ENCODE measurements around the gene CCR5.

The CCR5 gene

DNA sequence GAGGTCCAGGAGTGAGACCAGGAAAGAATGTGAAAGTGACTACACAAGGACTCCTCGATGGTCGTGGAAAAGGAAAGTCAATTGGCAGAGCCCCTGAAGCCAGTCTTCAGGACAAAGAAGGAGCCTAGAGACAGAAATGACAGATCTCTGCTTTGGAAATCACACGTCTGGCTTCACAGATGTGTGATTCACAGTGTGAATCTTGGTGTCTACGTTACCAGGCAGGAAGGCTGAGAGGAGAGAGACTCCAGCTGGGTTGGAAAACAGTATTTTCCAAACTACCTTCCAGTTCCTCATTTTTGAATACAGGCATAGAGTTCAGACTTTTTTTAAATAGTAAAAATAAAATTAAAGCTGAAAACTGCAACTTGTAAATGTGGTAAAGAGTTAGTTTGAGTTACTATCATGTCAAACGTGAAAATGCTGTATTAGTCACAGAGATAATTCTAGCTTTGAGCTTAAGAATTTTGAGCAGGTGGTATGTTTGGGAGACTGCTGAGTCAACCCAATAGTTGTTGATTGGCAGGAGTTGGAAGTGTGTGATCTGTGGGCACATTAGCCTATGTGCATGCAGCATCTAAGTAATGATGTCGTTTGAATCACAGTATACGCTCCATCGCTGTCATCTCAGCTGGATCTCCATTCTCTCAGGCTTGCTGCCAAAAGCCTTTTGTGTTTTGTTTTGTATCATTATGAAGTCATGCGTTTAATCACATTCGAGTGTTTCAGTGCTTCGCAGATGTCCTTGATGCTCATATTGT, 10.8 kb upstream of the CCR5 start:
- no peak for DNase-seq

DNA sequence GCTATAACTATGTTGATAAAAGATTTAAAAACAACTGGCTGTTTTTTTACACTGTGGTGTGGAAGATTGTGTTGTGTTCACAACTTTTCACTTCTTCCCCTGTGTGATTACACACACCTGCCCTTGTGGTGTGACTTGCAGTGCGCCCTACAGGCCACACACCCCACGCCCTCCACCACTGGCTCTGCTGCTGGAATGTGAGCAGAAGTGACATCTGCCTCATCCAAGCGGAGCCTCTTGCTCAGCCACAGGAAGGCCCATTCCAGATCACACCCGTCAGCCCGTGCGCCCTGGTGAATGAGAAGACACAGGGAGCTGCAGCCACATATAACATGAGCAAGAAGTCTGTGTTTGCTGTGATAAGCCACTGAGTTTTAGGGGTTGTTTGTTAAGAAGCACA, 9.8 kb upstream of the CCR5 start:
- DNase-seq = no peak

DNA sequence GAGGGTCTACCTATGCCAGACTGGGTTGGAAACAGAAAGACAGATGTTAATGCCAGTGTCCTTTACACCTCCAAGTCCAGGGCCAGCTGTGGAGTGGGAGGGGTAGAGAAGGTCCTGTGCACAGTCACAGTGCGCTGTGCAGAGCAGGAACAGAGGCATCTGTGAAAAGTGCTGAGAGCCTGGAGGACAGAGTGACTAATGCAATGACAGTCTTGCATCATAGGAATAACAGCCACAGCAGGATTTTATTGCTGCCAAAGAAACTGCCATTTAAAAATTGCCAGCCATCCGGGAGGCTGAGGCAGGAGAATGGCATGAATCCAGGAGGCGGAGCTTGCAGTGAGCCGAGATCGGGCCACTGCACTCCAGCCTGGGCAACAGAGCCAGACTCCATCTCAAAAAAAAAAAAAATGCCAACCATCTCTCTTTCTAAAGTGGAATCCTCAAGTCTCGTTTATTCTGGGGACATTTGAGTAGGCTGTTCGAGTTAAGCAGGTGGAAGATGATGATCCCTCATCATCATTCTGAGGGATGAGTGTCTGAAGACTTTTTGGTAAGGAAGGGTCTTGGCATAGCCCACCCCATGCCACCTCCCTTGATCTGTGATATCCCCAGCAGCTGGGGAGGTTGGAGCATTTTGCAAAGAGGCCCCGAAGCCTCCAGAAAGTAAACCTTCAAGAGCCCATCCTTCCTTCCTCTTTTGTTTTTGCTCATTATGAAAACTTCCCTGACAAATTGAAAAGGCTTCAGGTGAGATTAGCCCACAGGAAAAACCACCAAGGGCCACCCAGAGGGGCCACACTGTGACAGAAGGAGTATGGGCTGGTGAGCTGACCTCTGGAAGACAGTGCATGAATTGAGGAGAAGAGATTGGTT, 9.1 kb upstream of the CCR5 start:
- peak; percentile 96 to 97 for DNase-seq

DNA sequence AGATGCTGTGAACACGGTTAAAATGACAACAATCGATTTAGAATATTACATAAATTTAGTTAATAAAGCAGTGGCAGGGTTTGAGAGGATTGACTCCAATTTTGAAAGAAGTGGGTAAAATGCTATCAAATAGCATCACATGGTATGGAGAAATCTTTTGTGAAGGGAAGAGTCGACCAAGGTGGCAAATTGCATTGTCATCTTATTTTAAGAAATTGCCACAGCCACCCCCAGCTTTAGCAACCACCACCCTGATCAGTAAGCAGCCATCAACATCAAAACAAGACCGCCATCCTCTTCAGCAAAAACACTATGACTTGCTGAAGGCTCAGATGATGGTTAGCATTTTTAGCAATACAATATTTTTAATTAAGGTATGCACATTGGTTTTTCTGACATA, 5.7 kb upstream of the CCR5 start:
- DNase-seq = no peak

DNA sequence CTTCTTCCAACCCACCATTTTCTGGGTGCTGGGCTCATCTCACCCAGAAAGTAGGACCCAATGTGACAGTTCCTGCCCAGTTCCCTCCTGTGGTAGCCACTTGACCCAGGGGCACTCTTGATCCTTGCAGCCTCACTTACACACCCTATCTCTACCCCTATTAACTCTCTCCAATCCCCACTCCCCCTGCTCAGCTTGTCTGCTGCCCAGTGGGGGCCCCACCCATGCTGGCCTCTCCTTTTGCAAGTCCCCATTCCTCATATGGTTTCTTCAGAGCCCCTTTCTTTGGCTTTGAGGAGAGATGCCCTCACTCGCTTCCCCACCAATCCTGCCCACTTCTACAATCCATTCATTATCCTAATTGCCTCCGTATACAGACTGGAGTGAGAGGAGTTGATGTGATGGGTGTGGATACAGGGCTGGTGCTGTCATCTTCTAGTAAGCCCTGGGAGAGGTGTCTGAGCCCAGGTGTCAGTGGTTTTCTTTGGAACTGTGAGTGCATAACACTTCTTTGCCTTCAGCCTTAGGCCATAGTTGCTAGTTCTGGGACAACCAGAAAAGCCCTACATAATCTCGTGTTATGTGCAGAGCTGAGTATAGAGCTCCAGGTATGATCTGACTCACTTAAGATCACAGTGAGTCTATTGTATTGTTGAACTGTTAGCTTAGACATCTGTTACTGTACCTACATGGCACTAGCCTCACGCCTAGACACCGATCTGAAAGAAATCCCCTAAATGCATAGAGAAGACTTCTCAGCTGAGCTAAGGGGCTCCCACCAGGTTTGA, 4.8 kb upstream of the CCR5 start:
- no peak for DNase-seq

DNA sequence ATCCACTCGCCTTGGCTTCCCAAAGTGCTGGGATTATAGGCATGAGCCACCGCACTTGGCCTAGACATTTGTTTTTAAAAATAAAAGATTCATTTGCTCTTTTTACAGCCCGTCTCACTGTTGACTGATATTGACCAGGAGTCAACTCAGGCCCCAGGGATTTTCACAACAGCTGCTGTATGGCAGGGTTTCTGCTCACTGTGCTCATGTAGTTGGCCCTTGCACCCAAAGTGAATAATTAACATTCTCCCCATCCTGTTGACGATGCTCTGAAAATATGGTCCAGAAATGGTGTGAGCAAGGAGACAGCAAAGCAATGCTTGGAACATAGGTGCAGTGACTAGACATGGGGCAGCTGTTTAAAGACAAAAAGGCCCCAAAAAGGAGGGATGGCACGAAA, 2.9 kb upstream of the CCR5 start:
- DNase-seq = no peak

DNA sequence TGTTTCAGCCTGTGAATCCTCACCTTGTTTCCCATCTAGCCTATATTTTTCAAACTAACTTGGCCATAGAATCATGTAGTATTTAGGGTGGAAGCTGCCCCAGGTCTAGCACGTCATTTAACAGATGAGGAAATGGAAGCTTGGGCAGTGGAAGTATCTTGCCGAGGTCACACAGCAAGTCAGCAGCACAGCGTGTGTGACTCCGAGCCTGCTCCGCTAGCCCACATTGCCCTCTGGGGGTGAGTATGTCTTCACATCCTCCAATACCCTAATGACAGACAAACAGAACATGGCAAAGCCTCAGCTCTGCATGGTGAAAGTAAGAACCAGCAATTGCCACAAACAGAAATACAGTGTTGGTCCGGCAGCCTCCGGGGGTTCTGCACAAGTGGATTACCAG, 2.2 kb upstream of the CCR5 start:
- DNase-seq = peak; percentile 95 to 96

DNA sequence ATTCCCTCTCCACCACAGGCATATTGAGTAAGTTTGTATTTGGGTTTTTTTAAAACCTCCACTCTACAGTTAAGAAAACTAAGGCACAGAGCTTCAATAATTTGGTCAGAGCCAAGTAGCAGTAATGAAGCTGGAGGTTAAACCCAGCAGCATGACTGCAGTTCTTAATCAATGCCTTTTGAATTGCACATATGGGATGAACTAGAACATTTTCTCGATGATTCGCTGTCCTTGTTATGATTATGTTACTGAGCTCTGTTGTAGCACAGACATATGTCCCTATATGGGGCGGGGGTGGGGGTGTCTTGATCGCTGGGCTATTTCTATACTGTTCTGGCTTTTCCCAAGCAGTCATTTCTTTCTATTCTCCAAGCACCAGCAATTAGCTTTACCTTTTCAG, 1.6 kb upstream of the CCR5 start:
- no peak for DNase-seq

DNA sequence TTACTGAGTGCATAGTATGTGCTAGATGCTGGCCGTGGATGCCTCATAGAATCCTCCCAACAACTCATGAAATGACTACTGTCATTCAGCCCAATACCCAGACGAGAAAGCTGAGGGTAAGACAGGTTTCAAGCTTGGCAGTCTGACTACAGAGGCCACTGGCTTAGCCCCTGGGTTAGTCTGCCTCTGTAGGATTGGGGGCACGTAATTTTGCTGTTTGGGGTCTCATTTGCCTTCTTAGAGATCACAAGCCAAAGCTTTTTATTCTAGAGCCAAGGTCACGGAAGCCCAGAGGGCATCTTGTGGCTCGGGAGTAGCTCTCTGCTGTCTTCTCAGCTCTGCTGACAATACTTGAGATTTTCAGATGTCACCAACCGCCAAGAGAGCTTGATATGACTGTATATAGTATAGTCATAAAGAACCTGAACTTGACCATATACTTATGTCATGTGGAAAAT, 1.0 kb upstream of the CCR5 start:
- DNase-seq = no peak

DNA sequence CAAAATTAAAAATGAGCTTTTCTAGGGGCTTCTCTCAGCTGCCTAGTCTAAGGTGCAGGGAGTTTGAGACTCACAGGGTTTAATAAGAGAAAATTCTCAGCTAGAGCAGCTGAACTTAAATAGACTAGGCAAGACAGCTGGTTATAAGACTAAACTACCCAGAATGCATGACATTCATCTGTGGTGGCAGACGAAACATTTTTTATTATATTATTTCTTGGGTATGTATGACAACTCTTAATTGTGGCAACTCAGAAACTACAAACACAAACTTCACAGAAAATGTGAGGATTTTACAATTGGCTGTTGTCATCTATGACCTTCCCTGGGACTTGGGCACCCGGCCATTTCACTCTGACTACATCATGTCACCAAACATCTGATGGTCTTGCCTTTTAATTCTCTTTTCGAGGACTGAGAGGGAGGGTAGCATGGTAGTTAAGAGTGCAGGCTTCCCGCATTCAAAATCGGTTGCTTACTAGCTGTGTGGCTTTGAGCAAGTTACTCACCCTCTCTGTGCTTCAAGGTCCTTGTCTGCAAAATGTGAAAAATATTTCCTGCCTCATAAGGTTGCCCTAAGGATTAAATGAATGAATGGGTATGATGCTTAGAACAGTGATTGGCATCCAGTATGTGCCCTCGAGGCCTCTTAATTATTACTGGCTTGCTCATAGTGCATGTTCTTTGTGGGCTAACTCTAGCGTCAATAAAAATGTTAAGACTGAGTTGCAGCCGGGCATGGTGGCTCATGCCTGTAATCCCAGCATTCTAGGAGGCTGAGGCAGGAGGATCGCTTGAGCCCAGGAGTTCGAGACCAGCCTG, 984 bp downstream of the CCR5 start:
- no peak for DNase-seq

DNA sequence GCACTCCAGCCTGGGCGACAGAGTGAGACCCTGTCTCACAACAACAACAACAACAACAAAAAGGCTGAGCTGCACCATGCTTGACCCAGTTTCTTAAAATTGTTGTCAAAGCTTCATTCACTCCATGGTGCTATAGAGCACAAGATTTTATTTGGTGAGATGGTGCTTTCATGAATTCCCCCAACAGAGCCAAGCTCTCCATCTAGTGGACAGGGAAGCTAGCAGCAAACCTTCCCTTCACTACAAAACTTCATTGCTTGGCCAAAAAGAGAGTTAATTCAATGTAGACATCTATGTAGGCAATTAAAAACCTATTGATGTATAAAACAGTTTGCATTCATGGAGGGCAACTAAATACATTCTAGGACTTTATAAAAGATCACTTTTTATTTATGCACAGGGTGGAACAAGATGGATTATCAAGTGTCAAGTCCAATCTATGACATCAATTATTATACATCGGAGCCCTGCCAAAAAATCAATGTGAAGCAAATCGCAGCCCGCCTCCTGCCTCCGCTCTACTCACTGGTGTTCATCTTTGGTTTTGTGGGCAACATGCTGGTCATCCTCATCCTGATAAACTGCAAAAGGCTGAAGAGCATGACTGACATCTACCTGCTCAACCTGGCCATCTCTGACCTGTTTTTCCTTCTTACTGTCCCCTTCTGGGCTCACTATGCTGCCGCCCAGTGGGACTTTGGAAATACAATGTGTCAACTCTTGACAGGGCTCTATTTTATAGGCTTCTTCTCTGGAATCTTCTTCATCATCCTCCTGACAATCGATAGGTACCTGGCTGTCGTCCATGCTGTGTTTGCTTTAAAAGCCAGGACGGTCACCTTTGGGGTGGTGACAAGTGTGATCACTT, 2.0 kb downstream of the CCR5 start:
- peak; percentile 68 to 74 for DNase-seq

DNA sequence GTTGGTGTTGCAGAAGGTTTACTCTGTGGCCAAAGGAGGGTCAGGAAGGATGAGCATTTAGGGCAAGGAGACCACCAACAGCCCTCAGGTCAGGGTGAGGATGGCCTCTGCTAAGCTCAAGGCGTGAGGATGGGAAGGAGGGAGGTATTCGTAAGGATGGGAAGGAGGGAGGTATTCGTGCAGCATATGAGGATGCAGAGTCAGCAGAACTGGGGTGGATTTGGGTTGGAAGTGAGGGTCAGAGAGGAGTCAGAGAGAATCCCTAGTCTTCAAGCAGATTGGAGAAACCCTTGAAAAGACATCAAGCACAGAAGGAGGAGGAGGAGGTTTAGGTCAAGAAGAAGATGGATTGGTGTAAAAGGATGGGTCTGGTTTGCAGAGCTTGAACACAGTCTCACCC, 4.0 kb downstream of the CCR5 start:
- DNase-seq = no peak

DNA sequence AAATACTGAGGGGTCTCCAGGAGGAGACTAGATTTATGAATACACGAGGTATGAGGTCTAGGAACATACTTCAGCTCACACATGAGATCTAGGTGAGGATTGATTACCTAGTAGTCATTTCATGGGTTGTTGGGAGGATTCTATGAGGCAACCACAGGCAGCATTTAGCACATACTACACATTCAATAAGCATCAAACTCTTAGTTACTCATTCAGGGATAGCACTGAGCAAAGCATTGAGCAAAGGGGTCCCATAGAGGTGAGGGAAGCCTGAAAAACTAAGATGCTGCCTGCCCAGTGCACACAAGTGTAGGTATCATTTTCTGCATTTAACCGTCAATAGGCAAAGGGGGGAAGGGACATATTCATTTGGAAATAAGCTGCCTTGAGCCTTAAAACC, 4.5 kb downstream of the CCR5 start:
- DNase-seq = no peak

DNA sequence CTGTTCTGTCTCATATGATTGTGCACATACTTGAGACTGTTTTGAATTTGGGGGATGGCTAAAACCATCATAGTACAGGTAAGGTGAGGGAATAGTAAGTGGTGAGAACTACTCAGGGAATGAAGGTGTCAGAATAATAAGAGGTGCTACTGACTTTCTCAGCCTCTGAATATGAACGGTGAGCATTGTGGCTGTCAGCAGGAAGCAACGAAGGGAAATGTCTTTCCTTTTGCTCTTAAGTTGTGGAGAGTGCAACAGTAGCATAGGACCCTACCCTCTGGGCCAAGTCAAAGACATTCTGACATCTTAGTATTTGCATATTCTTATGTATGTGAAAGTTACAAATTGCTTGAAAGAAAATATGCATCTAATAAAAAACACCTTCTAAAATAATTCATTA, 5.1 kb downstream of the CCR5 start:
- no peak for DNase-seq

DNA sequence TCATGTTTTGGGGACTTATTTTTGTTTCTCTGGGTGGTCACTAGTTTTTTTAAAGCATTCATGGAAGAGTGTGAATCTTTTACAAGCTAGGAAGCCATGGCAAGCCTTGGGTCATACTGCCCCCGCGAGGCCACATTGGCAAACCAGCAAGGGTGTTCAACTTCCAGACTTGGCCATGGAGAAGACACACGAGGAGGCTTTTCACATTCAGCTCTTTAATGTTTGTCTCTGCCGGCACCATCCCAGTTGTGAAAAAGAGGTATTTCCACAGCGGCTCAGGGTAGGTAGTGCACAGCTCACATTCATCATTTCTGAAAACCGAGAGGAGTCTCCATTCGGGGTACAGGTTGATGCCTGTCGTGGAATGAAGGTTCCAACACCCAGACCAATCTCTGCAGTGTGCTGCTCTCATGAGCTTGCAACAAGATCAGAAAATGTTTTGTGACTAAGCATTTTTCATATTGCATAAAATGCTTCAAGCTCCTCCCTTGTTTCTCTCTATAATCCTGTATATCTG, 7.7 kb downstream of the CCR5 start:
- peak; percentile 81 for DNase-seq

DNA sequence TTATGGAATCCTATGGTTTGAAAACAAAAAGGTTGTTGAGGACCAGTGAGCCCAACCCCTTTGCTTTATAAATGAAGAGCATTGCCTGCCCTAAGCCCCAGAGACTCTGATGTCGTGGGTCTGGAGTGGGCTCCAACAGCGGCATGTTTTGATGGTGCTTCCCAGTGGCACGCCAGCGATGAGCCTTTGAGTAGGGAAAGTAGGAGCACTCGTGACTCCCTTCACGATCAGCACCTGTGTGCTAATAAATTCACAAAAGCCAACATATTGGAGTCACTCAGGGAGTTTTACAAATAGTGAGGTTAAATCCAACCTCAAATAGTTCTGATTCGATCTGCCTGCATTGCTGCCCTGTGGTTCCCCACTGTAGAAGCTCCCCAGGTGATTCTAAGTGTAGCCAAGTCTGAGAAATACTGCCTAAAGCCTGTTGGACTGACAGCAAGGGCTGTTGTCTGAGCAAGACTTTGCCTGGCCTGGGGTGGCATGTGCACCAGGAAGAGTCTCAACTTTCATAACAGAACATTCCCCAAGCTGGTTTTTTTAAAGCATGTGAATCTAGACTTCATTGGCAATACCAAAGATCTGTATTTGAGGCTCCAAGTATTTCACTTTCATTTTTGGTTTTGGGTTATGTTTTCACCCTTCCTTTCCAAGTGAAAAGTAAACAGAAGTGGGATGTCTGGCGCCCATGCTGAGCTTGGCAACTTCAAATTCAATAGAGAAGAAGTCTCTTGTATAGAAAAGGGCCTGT, 9.9 kb downstream of the CCR5 start:
- DNase-seq = no peak

DNA sequence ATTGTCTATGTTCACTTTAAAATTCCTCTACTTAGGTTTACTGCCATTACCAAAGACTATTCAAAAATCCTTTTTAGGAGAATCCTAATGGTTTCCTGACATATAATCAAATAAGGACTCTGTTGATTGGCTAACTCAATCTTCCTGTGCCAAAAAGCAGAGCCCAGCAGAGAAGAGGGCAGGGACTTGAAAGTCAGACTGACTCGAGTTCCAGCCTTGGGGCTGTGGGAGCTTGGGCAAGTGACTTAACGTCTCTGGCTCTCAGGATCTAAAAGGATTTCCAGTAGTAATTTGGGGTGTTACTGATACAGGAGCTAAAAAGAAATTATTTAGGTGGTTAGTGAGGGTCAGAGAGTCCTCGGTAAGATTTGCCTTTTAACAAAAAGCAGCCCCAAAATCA, 10.9 kb downstream of the CCR5 start:
- DNase-seq = no peak

DNA sequence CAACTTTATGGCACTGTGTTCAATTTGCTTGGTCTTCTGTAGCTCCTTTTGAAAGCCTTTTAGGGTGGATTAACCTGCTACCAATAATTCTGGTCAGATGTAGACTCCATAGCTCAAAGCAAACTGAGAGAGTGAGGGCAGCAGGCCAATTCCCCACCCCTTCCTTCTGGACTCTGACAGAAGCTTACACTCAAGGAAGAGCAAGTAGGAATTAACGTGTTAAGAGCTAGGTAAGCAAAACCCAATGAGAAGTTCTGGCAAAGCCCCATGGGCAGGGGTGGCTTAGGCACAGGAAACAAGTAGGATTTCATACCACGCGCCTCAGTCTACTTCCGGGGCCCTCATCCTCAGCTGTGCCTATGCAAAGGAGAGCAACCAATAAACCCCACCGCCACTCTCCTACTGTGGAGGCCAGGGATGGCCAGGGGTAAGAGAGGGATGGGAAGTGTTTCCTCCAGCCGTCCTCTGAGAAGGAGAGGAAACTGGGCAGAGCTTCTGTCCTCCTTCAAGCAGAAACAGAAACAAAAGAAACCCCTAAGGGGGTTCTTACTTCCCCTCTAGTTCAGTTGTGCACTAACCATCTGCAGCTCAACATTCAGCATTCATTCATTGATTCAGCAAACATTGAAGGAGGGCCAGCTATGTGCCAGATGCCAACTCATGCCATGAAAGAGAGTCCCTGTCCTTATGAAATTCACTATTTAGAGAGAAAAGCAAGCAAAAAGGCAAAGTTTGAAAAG, 12.6 kb downstream of the CCR5 start:
- DNase-seq = no peak

DNA sequence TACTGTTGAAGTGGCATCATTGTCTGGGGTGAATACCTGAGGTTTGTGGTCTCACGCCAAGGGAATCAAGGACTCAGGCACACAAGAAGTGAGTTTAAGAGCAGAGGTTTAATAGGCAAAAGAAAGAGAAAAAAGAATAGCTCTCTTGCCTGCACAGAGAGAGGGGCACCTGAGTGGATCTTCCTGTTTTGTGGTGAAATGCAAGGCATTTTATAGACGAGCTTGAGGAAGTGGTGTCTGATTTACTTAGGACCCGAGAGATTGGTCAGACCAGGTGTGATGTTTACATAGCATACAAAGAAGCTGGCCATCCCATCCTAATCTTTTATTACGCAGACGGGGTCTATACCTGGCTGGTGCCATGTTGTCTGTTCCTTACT, 13.2 kb downstream of the CCR5 start:
- DNase-seq = no peak

DNA sequence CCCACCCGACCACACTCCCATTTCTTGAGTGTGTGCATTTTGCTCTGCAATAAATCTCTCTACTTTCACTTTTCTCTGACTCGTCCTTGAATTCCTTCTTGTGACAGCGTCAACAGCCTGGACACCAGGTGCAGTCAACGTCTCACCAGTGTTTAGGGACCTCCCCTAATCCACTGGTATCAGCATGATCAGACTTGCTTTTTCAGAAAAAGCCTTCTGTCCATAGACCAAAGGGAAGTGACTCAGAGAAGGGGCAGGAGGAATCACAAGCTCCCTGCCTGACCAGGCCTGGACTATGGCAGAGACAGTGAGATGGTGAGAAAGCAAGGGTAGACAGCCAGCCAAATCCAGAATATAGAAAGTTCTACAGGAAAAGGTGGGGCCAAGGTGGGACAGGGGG, 15.5 kb downstream of the CCR5 start:
- DNase-seq = no peak

All from AML-193 (cell line).